Endothelial cell of umbilical vein (primary cell): ENCODE measurements around the gene CTBP2. TPM values are rescaled to one million over a fixed set of nuclear protein-coding genes. Genes with fewer than 3 reads are reported as not detected.

ENCODE experiments used
- BruUV-seq: library from RNA; stranded (reverse); fragments of 400-500 nt; replicated peaks from 2 replicates; lab custom pipeline; 2021; lab: Mats Ljungman, UMichigan
- CTCF ChIA-PET: fragments of 300-600, 350-600 bp; sonication (Branson Sonifier 250); formaldehyde crosslinking; loops from one replicate; lab custom pipeline; 2021; ENCODE audit warnings: antibody characterized with exemption, inconsistent platforms; lab: Charles Lee
- POLR2A ChIA-PET: fragments of 300-600, 350-600 bp; sonication (Branson Sonifier 250); formaldehyde crosslinking; loops from one replicate; lab custom pipeline; 2021; ENCODE audit warnings: antibody characterized with exemption, inconsistent platforms; lab: Charles Lee
- DNase-seq: peaks from one replicate; pipeline ENCODE4 v3.0.0-alpha.2; 2011; ENCODE audit warnings: low read depth, low spot score
- FAIRE-seq: peaks from 2 replicates; lab custom pipeline; 2011; peaks lifted over from hg19 to GRCh38; lab: Jason Lieb, UNC
- H2AFZ ChIP-seq: 2 replicates; pipeline ENCODE4 v1.6.0; 2012; ENCODE audit warnings: low read depth, low read length, control low read depth, inconsistent platforms
- H3K27ac ChIP-seq: 2 replicates; pipeline ENCODE4 v1.5.1; 2011; ENCODE audit warnings: low read depth, mild to moderate bottlenecking, control low read depth, low read length, moderate library complexity; ENCODE audit not compliant: insufficient read depth
- H3K27me3 ChIP-seq, 2 experiments: 2 replicates each; pipeline versions ENCODE4 v1.6.0 to v1.6.1; 2011; ENCODE audit warnings: low read length in 2 of 2, mixed read lengths in 1 of 2; ENCODE audit not compliant: control insufficient read depth in 2 of 2, insufficient read depth in 2 of 2
- H3K36me3 ChIP-seq, 2 experiments: 2 replicates in 1 of 2; 3 replicates in 1 of 2; pipeline ENCODE4 v1.5.1; 2011; ENCODE audit warnings: low read length in 2 of 2, mild to moderate bottlenecking in 1 of 2, moderate library complexity in 1 of 2; ENCODE audit not compliant: control insufficient read depth in 2 of 2, insufficient read depth in 2 of 2; ENCODE audit errors: extremely low read depth in 1 of 2
- H3K4me1 ChIP-seq: 3 replicates; pipeline ENCODE4 v1.5.1; 2011; ENCODE audit warnings: mild to moderate bottlenecking, low read length; ENCODE audit not compliant: control insufficient read depth, insufficient read depth; ENCODE audit errors: extremely low read depth
- H3K4me2 ChIP-seq: 2 replicates; pipeline ENCODE4 v1.6.1; 2011; ENCODE audit warnings: low read length, control low read depth, mixed read lengths; ENCODE audit not compliant: insufficient read depth
- H3K4me3 ChIP-seq, 3 experiments: fragments of 200-600 bp in 1 of 3; sonication (generic), shearing (Covaris generic) in 1 of 3; replicated peaks in 1 of 3; 2 replicates each; pipeline ENCODE4 v1.5.1; 2011 to 2016; ENCODE audit warnings: control low read depth in 3 of 3, low read length in 3 of 3, mild to moderate bottlenecking in 2 of 3, inconsistent platforms in 1 of 3, low read depth in 1 of 3, moderate library complexity in 1 of 3; ENCODE audit not compliant: insufficient read depth in 1 of 3
- H3K79me2 ChIP-seq: 2 replicates; pipeline ENCODE4 v1.6.0; 2012; ENCODE audit warnings: low read length, inconsistent platforms; ENCODE audit not compliant: control insufficient read depth, insufficient read depth
- H3K9ac ChIP-seq: replicated peaks from 2 replicates; pipeline ENCODE3; 2011; ENCODE audit warnings: low read length, control low read depth; ENCODE audit not compliant: insufficient read depth; ENCODE audit errors: extremely low read depth
- H3K9me1 ChIP-seq: replicated peaks from 3 replicates; pipeline ENCODE4 v1.6.0; 2011; ENCODE audit warnings: mild to moderate bottlenecking, low read length; ENCODE audit not compliant: control insufficient read depth, insufficient read depth; ENCODE audit errors: extremely low read depth
- H3K9me3 ChIP-seq: replicated peaks from 2 replicates; pipeline ENCODE4 v1.5.1; 2012; ENCODE audit warnings: low read length, inconsistent platforms; ENCODE audit not compliant: control insufficient read depth, insufficient read depth
- H4K20me1 ChIP-seq: replicated peaks from 2 replicates; pipeline ENCODE3; 2011; ENCODE audit warnings: mild to moderate bottlenecking, low read length; ENCODE audit not compliant: control insufficient read depth, insufficient read depth; ENCODE audit errors: extremely low read depth
- EZH2 ChIP-seq: IDR thresholded peaks from 2 replicates; pipeline ENCODE4 v1.6.1; 2012; ENCODE audit warnings: borderline replicate concordance, low read depth, mild to moderate bottlenecking, moderate library complexity, low read length, inconsistent platforms; ENCODE audit not compliant: severe bottlenecking
- FOS ChIP-seq: IDR thresholded peaks from 2 replicates; pipeline ENCODE4 v1.6.1; 2011; ENCODE audit warnings: mild to moderate bottlenecking, low read length, moderate library complexity, borderline replicate concordance; ENCODE audit not compliant: insufficient read depth
- JUN ChIP-seq: IDR thresholded peaks from 2 replicates; pipeline ENCODE4 v1.6.1; 2011; ENCODE audit warnings: borderline replicate concordance, low read depth; ENCODE audit not compliant: insufficient read length, insufficient read depth
- MAX ChIP-seq: IDR thresholded peaks from 2 replicates; pipeline ENCODE4 v1.6.1; 2011; ENCODE audit not compliant: insufficient read depth, insufficient read length
- POLR2A ChIP-seq: IDR thresholded peaks from 2 replicates; pipeline ENCODE4 v1.6.1; 2012; ENCODE audit warnings: low read depth, mild to moderate bottlenecking, control low read depth, low read length
- POLR2AphosphoS5 ChIP-seq: IDR thresholded peaks from 2 replicates; pipeline ENCODE4 v1.6.1; 2012; ENCODE audit warnings: low read depth, mild to moderate bottlenecking, control low read depth, low read length, moderate library complexity; ENCODE audit not compliant: insufficient read depth
- dilution Hi-C: fragments of 300-500 bp; cut with MboI; formaldehyde crosslinking; loops from one replicate; pipeline ENCODE4 v1.15.0; 2019; ENCODE audit warnings: low sequenced_read_pairs; ENCODE audit not compliant: extremely low pct_ligation_motif_present
- intact Hi-C: fragments of 100-400 bp; cut with micrococcal nuclease; formaldehyde crosslinking; loops from one replicate; pipeline ENCODE4 v1.10.0; 2022
- polyA plus RNA-seq, 4 experiments: library from polyadenylated mRNA; depleted of rRNA in 3 of 4; stranded (reverse) in 3 of 4; unstranded in 1 of 4; fragments of >200 nt; gene quantifications; 2 replicates each; pipeline versions ENCODE4 v1.2.1 to v1.2.3, GENCODE V29; 2011 to 2012; ENCODE audit warnings: missing spikeins in 1 of 4
- total RNA-seq: library from RNA; stranded (reverse); gene quantifications from 2 replicates; pipeline ENCODE4 v1.2.3, GENCODE V29; 2021

CTBP2 gene
- total and polyA plus RNA-seq, 2 donors (not counting 3 experiments of a cell fraction or from before 2014, with no cell fraction given) = 118 to 128 TPM

DNA sequence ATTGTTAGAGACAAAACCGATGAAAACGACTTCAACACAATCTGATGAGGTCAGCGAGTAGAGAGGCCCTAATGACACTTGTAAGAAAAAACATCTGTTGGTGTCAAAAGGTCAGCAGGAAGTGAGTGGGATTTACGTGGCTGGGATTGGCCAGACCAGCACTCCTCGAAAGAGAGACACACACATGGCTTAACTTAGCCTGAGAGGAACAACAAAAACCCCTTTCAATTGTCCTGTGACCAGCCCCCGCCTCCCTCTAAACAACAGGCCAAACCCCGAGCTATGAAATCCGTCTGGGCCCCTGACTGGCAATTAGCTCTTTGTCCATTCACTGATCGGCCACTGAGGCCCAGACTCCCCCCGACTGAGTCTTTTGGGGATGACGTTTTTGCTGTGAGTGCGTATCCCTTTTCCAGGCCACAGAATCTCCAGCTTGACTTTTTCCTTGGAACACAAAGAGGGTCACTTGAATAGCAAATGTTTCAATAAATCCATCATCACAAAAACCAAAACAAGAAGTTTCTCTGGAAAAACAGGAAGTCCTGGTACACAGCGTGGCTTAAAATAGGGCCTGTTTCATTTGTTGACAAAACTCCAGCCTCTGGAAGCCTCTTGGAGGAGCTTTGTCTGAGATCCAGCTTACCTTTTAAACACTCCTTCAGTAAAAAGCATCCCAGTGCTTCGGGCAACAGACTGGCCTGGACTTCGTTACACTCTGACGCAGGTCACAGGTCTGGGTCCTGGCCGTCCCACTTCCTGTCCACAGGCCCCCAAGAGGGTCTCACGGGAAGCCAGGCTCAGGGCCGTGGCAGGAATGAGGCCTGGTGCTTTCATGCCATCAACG, 103.0 kb downstream of the CTBP2 start:
- intact Hi-C loops (loop anchor here (1.0 to 2.0 kb wide), 5 partner anchors 9 to 141 kb away; no protein-coding TSS in a partner anchor), dilution Hi-C loops (no loop called here)
- FAIRE-seq (peak; percentile 96), DNase-seq (peak; percentile 99)
- Histone ChIP-seq H3K4me3 (no peak overlapping the region), H3K27me3 (no peaks in the 10 kb centered on the region), H3K4me2 (peak overlapping the region; percentile 32), H4K20me1 (no peaks in the 10 kb centered on the region), H3K9me3 (no peaks in the 10 kb centered on the region), H3K4me1 (peaks cover 49% of the 10 kb centered on the region), H3K27ac (peak overlapping the region; percentile 95), H2AFZ (no peak overlapping the region), H3K9me1 (no peaks in the 10 kb centered on the region), H3K9ac (peak overlapping the region; percentile 86), H3K36me3 (peaks cover 0 to 8% of the 10 kb centered on the region in 2 experiments), H3K79me2 (peaks cover 84% of the 10 kb centered on the region)
- POLR2A ChIA-PET = interaction anchor here (0.8 to 1.3 kb wide), 6 partner anchors 9 to 174 kb away, joined by 3 to 7 read pairs (median 3); partner anchors contain the start of gene CTBP2
- BruUV-seq = no TSS peak
- TF ChIP-seq MAX (no peak), EZH2 (no peak), FOS (no peak), POLR2A (peak; percentile 33), JUN (peak; percentile 74), POLR2AphosphoS5 (peak; percentile 59)
- CTCF ChIA-PET = interaction anchor here (0.8 to 2.6 kb wide), 11 partner anchors 8 to 98 kb away, joined by 3 to 62 read pairs (median 4); no protein-coding TSS in a partner anchor
